Neuronal stem cell (in vitro differentiated cells): ENCODE results near the gene NPFF.

Experiments used
- DNase-seq: peaks from one replicate; pipeline ENCODE4 v3.0.0-alpha.2; 2013; ENCODE audit warnings: low spot score
- H2AFZ ChIP-seq: one replicate; pipeline ENCODE4 v1.6.1; 2013; ENCODE audit warnings: mild to moderate bottlenecking, low read length, inconsistent platforms
- H2AK5ac ChIP-seq: 2 replicates; pipeline ENCODE4 v1.6.1; 2013; ENCODE audit warnings: low read depth, mild to moderate bottlenecking, inconsistent platforms, low read length, moderate library complexity, mixed read lengths
- H2BK120ac ChIP-seq: 2 replicates; pipeline ENCODE4 v1.6.1; 2013; ENCODE audit warnings: low read depth, mild to moderate bottlenecking, inconsistent platforms, low read length, moderate library complexity, mixed read lengths
- H2BK12ac ChIP-seq: one replicate; pipeline ENCODE4 v1.6.1; 2013; ENCODE audit warnings: low read length, inconsistent platforms
- H2BK15ac ChIP-seq: 2 replicates; pipeline ENCODE4 v1.6.1; 2013; ENCODE audit warnings: mild to moderate bottlenecking, low read length, inconsistent platforms, mixed read lengths
- H2BK5ac ChIP-seq: one replicate; pipeline ENCODE4 v1.6.1; 2013; ENCODE audit warnings: inconsistent platforms, mild to moderate bottlenecking, low read length, moderate library complexity
- H3K14ac ChIP-seq: one replicate; pipeline ENCODE4 v1.6.1; 2013; ENCODE audit warnings: low read length, inconsistent platforms
- H3K18ac ChIP-seq: 2 replicates; pipeline ENCODE4 v1.6.1; 2013; ENCODE audit warnings: low read length, inconsistent platforms
- H3K23ac ChIP-seq: 2 replicates; pipeline ENCODE4 v1.6.1; 2013; ENCODE audit warnings: low read depth, mild to moderate bottlenecking, mixed read lengths, low read length, inconsistent platforms; ENCODE audit not compliant: poor library complexity
- H3K27ac ChIP-seq: replicated peaks from 3 replicates; pipeline ENCODE4 v1.5.1; 2013; ENCODE audit warnings: low read length, inconsistent platforms
- H3K27me3 ChIP-seq, 3 experiments: 2 replicates each; pipeline ENCODE4 v1.6.1; 2013; ENCODE audit warnings: low read length in 3 of 3, mild to moderate bottlenecking in 2 of 3, inconsistent platforms in 1 of 3, low read depth in 1 of 3, mixed read lengths in 1 of 3, moderate library complexity in 1 of 3; ENCODE audit not compliant: control insufficient read depth in 3 of 3, insufficient read depth in 3 of 3
- H3K36me3 ChIP-seq, 2 donors: replicated peaks in 1 of 2; 2 replicates each; pipeline ENCODE4 v1.6.1; 2013; ENCODE audit warnings: low read length in 2 of 2; ENCODE audit not compliant: control insufficient read depth in 2 of 2, insufficient read depth in 2 of 2
- H3K4ac ChIP-seq: 2 replicates; pipeline ENCODE4 v1.6.1; 2013; ENCODE audit warnings: inconsistent platforms, mild to moderate bottlenecking, low read length, moderate library complexity
- H3K4me1 ChIP-seq, 2 donors: 1 replicate in 1 of 2; 2 replicates in 1 of 2; pipeline ENCODE4 v1.6.1; 2013; ENCODE audit warnings: low read length in 2 of 2, low read depth in 1 of 2; ENCODE audit not compliant: control insufficient read depth in 2 of 2, insufficient read depth in 1 of 2
- H3K4me2 ChIP-seq: one replicate; pipeline ENCODE4 v1.6.1; 2013; ENCODE audit warnings: mild to moderate bottlenecking, low read length, inconsistent platforms; ENCODE audit not compliant: insufficient read depth, poor library complexity, severe bottlenecking
- H3K4me3 ChIP-seq, 2 donors: 2 replicates each; pipeline ENCODE4 v1.5.1; 2013; ENCODE audit warnings: low read length in 2 of 2, mild to moderate bottlenecking in 2 of 2, inconsistent platforms in 1 of 2, moderate library complexity in 1 of 2
- H3K79me1 ChIP-seq: one replicate; pipeline ENCODE4 v1.6.1; 2013; ENCODE audit warnings: low read depth, mild to moderate bottlenecking, inconsistent platforms, low read length, moderate library complexity
- H3K9ac ChIP-seq: one replicate; pipeline ENCODE4 v1.6.1; 2013; ENCODE audit warnings: mild to moderate bottlenecking, low read depth, low read length, inconsistent platforms; ENCODE audit not compliant: poor library complexity
- H3K9me3 ChIP-seq, 2 donors: replicated peaks in 1 of 2; 2 replicates each; pipeline versions ENCODE3 to v1.6.1; 2013; ENCODE audit warnings: low read length in 2 of 2, mild to moderate bottlenecking in 2 of 2, inconsistent platforms in 1 of 2, low read depth in 1 of 2, mixed read lengths in 1 of 2, moderate library complexity in 1 of 2; ENCODE audit not compliant: control insufficient read depth in 2 of 2, insufficient read depth in 1 of 2
- H4K8ac ChIP-seq: one replicate; pipeline ENCODE4 v1.6.1; 2013; ENCODE audit warnings: low read depth, mild to moderate bottlenecking, inconsistent platforms, low read length, moderate library complexity
- H4K91ac ChIP-seq: one replicate; pipeline ENCODE4 v1.6.1; 2013; ENCODE audit warnings: low read length, low read depth, mild to moderate bottlenecking, inconsistent platforms; ENCODE audit not compliant: poor library complexity
- WGBS, 2 donors: extraction: QIAGEN DNeasy Blood & Tissue Kit; methylation state at CpG; one replicate each; pipeline ENCODE4 v1.1.7; 2013; ENCODE audit warnings: missing lambda C conversion rate in 2 of 2, mixed read lengths in 1 of 2; ENCODE audit not compliant: insufficient read length in 2 of 2, insufficient replicate concordance in 1 of 2; ENCODE audit errors: extremely low coverage in 2 of 2; 5-methylcytosine and 5-hydroxymethylcytosine counted together

NPFF gene

GRCh38 chr12:53462935-53463334 is 44.3 kb downstream of the NPFF start:
- Histone ChIP-seq H3K9ac (no peak overlapping the region), H2AFZ (no peak overlapping the region), H3K4me2 (no peak overlapping the region), H3K14ac (no peak overlapping the region), H4K8ac (no peak overlapping the region), H3K79me1 (peaks cover 6% of the 10 kb centered on the region), H2BK15ac (no peak overlapping the region), H3K4me3 (no peak overlapping the region), H3K4ac (no peak overlapping the region), H3K9me3 (no peaks in the 10 kb centered on the region), H3K36me3 (peaks cover 74 to 100% of the 10 kb centered on the region in 2 donors), H3K27ac (no peak overlapping the region), H3K23ac (no peak overlapping the region), H2BK12ac (no peak overlapping the region), H2AK5ac (no peak overlapping the region), H4K91ac (no peak overlapping the region), H3K18ac (no peak overlapping the region), H2BK120ac (no peak overlapping the region), H3K4me1 (peaks cover 0 to 21% of the 10 kb centered on the region in 2 donors), H2BK5ac (no peak overlapping the region), H3K27me3 (no peaks in the 10 kb centered on the region)
- WGBS, 2 donors, result no CpG with 5 or more reads among the region's 3 CpGs
- no peak for DNase-seq

GRCh38 chr12:53461591-53461990 is 45.7 kb downstream of the NPFF start:
- Histone ChIP-seq H3K4me3 (no peak overlapping the region), H3K9ac (no peak overlapping the region), H3K27me3 (no peaks in the 10 kb centered on the region), H3K23ac (no peak overlapping the region), H2BK12ac (no peak overlapping the region), H2AK5ac (no peak overlapping the region), H2BK15ac (no peak overlapping the region), H3K9me3 (no peaks in the 10 kb centered on the region), H3K14ac (no peak overlapping the region), H3K27ac (no peak overlapping the region), H2AFZ (no peak overlapping the region), H4K91ac (no peak overlapping the region), H2BK120ac (no peak overlapping the region), H3K4ac (no peak overlapping the region), H3K4me1 (peaks cover 0 to 21% of the 10 kb centered on the region in 2 donors), H3K4me2 (no peak overlapping the region), H3K79me1 (peaks cover 4% of the 10 kb centered on the region), H3K36me3 (peaks cover 70 to 100% of the 10 kb centered on the region in 2 donors), H3K18ac (no peak overlapping the region), H4K8ac (no peak overlapping the region), H2BK5ac (no peak overlapping the region)
- 100% methylated on average over 2 of the region's 8 CpGs; no CpG with 5 or more reads in 1 of the 2 donors for WGBS, 2 donors
- DNase-seq, result no peak

- no CpG with 5 or more reads among the region's 3 CpGs for WGBS, 2 donors
- Histone ChIP-seq H3K23ac (no peak overlapping the region), H4K91ac (no peak overlapping the region), H3K18ac (no peak overlapping the region), H2BK5ac (no peak overlapping the region), H3K9me3 (no peaks in the 10 kb centered on the region), H3K4ac (no peak overlapping the region), H3K27ac (peak overlapping the region; percentile 26), H2AFZ (no peak overlapping the region), H2BK120ac (no peak overlapping the region), H2AK5ac (no peak overlapping the region), H3K36me3 (peaks cover 68 to 100% of the 10 kb centered on the region in 2 donors), H2BK12ac (no peak overlapping the region), H3K9ac (no peak overlapping the region), H2BK15ac (no peak overlapping the region), H3K79me1 (peaks cover 4% of the 10 kb centered on the region), H3K4me3 (no peak overlapping the region), H3K4me2 (no peak overlapping the region), H3K4me1 (peaks cover 0 to 21% of the 10 kb centered on the region in 2 donors), H4K8ac (no peak overlapping the region), H3K27me3 (no peaks in the 10 kb centered on the region), H3K14ac (no peak overlapping the region)
- no peak for DNase-seq
These were observed 46.2 kb downstream of the NPFF start for GRCh38 chr12:53461059-53461458.

- Histone ChIP-seq H3K4ac (no peak overlapping the region), H2BK5ac (no peak overlapping the region), H3K14ac (no peak overlapping the region), H3K4me1 (peaks cover 7 to 21% of the 10 kb centered on the region in 2 donors), H2AFZ (no peak overlapping the region), H4K91ac (no peak overlapping the region), H3K9ac (no peak overlapping the region), H2BK12ac (no peak overlapping the region), H3K4me2 (no peak overlapping the region), H3K36me3 (peaks cover 68 to 100% of the 10 kb centered on the region in 2 donors), H3K27me3 (no peaks in the 10 kb centered on the region), H3K18ac (no peak overlapping the region), H3K4me3 (no peak overlapping the region), H4K8ac (no peak overlapping the region), H3K79me1 (no peaks in the 10 kb centered on the region), H2BK120ac (no peak overlapping the region), H2BK15ac (no peak overlapping the region), H3K9me3 (peaks cover 0 to 2% of the 10 kb centered on the region in 2 donors), H3K27ac (no peak overlapping the region), H3K23ac (no peak overlapping the region), H2AK5ac (no peak overlapping the region)
- no peak for DNase-seq
- WGBS, 2 donors, result no CpG with 5 or more reads among the region's 4 CpGs
These were observed 48.2 kb downstream of the NPFF start for GRCh38 chr12:53459097-53459496.
